Cardiac fibroblast (primary cell): ENCODE results near the gene HEXA.
"Not testable (repeated sequence)": the region's sequence is repeated elsewhere in the genome, so short reads cannot be mapped to it uniquely, and the experiment has no call there.

Experiments used
- DNase-seq, 2 donors: peaks; one replicate each; pipeline versions ENCODE4 v3.0.0 to v3.0.0-alpha.2; 2010; ENCODE audit warnings: low read depth in 2 of 2
- H3K4me3 ChIP-seq, 2 donors: replicated peaks in 1 of 2; 1 replicate in 1 of 2; 2 replicates in 1 of 2; pipeline ENCODE4 v1.5.1; 2011; ENCODE audit warnings: low read depth in 2 of 2, low read length in 2 of 2, mild to moderate bottlenecking in 2 of 2, moderate library complexity in 1 of 2
- CTCF ChIP-seq: IDR thresholded peaks from one replicate; pipeline ENCODE4 v1.5.1; 2011; ENCODE audit warnings: low read depth, mild to moderate bottlenecking, low read length, inconsistent platforms

The HEXA gene

GRCh38 chr15:72389231-72389630, 13.4 kb upstream of the HEXA start:
- no peak for TF ChIP-seq CTCF
- no peak overlapping the region for H3K4me3 ChIP-seq
- peak in 1 of 2 donors; percentile 23 for DNase-seq

- no peak for DNase-seq
- H3K4me3 ChIP-seq = no peak overlapping the region
- TF ChIP-seq CTCF = no peak
These were observed 11.9 kb upstream of the HEXA start for GRCh38 chr15:72387741-72388140.

- no peak overlapping the region for H3K4me3 ChIP-seq
- peak; percentile 16 for TF ChIP-seq CTCF
- peak in 1 of 2 donors; percentile 17 for DNase-seq
These were observed 6.3 kb upstream of the HEXA start for GRCh38 chr15:72382146-72382545.

- TF ChIP-seq CTCF = no peak
- H3K4me3 ChIP-seq = no peak overlapping the region
- DNase-seq = no peak
These were observed 4.9 kb upstream of the HEXA start for GRCh38 chr15:72380743-72381142.

GRCh38 chr15:72379856-72380430, 4.1 kb upstream of the HEXA start:
- no peak for DNase-seq

GRCh38 chr15:72379106-72379505, 3.3 kb upstream of the HEXA start:
- DNase-seq, H3K4me3 ChIP-seq: not testable (repeated sequence)

More at GRCh38 chr15:72379856-72380430, 4.1 kb upstream of the HEXA start:
- TF ChIP-seq CTCF = no peak
- no peak overlapping the region for H3K4me3 ChIP-seq

GRCh38 chr15:72377331-72377730, 1.5 kb upstream of the HEXA start:
- DNase-seq = no peak
- H3K4me3 ChIP-seq = no peak overlapping the region
- no peak for TF ChIP-seq CTCF
